GM12891 (cell line): ENCODE results near the gene ATP2C1.

Experiments
- PAX5 ChIP-seq: IDR thresholded peaks from 2 replicates; pipeline ENCODE4 v1.6.1; 2011; ENCODE audit warnings: low read length, moderate library complexity, mild to moderate bottlenecking; ENCODE audit not compliant: insufficient read depth, severe bottlenecking
- POLR2A ChIP-seq: IDR thresholded peaks from 2 replicates; pipeline ENCODE4 v1.6.1; 2011; ENCODE audit warnings: low read depth, low read length, control low read depth
- POLR2AphosphoS5 ChIP-seq: IDR thresholded peaks from 2 replicates; pipeline ENCODE4 v1.6.1; 2011; ENCODE audit warnings: low read depth, low read length, control low read depth
- POU2F2 ChIP-seq: IDR thresholded peaks from 2 replicates; pipeline ENCODE4 v1.6.1; 2011; ENCODE audit warnings: low read depth, mild to moderate bottlenecking, control low read depth, low read length, moderate library complexity
- TAF1 ChIP-seq: IDR thresholded peaks from 2 replicates; pipeline ENCODE4 v1.6.1; 2011; ENCODE audit warnings: low read depth, low read length, control low read depth

DNA sequence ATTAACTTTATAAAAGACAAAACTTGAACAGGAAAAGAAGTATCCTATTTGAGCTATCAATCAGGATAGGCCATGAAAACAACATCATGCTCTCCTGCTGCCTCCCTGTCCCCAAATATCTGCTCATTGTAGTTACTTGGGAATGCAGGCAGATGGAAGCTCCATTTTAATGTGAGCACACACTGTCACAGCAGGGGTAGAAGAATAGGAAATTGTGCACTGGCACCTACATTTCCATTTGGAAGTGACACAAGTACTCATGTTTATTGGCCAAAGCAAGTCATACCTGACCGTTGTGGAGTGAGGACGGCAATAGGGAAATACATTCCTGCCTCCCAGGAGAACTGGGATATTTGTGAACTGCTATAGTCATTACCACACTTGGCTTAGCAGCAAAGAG lies 80.3 kb downstream of the ATP2C1 start:
- TF ChIP-seq POLR2A (no peak), TAF1 (no peak), PAX5 (no peak), POLR2AphosphoS5 (no peak), POU2F2 (no peak)
